H9 (cell line): ENCODE measurements around the gene PLEKHA1. TPM values are rescaled to one million over a fixed set of nuclear protein-coding genes. Genes with fewer than 3 reads are reported as not detected.

Source experiments
- DNase-seq: peaks from one replicate; pipeline ENCODE4 v3.0.0-alpha.2; 2017
- H2AFZ ChIP-seq: one replicate; pipeline ENCODE4 v1.6.1; 2013; ENCODE audit warnings: mild to moderate bottlenecking, low read length, control low read depth, moderate library complexity
- H2AK5ac ChIP-seq: 2 replicates; pipeline ENCODE4 v1.6.1; 2013; ENCODE audit warnings: low read length, control low read depth, mixed read lengths; ENCODE audit not compliant: insufficient read length
- H2BK120ac ChIP-seq: one replicate; pipeline ENCODE4 v1.6.1; 2013; ENCODE audit warnings: low read depth, mild to moderate bottlenecking, low read length, control low read depth, inconsistent platforms; ENCODE audit not compliant: poor library complexity, severe bottlenecking
- H2BK12ac ChIP-seq: 2 replicates; pipeline ENCODE4 v1.6.1; 2013; ENCODE audit warnings: low read length, control low read depth, mixed read lengths, low read depth; ENCODE audit not compliant: insufficient read length
- H2BK15ac ChIP-seq: 2 replicates; pipeline ENCODE4 v1.6.1; 2013; ENCODE audit warnings: low read depth, low read length, control low read depth
- H2BK20ac ChIP-seq: one replicate; pipeline ENCODE4 v1.6.1; 2013; ENCODE audit warnings: low read depth, mild to moderate bottlenecking, low read length, control low read depth, inconsistent platforms; ENCODE audit not compliant: poor library complexity, severe bottlenecking
- H2BK5ac ChIP-seq: 2 replicates; pipeline ENCODE4 v1.6.1; 2013; ENCODE audit warnings: low read length, control low read depth, mixed read lengths; ENCODE audit not compliant: insufficient read length
- H3K14ac ChIP-seq: 2 replicates; pipeline ENCODE4 v1.6.1; 2013; ENCODE audit warnings: low read length, control low read depth; ENCODE audit not compliant: insufficient read depth
- H3K18ac ChIP-seq: 2 replicates; pipeline ENCODE4 v1.6.1; 2013; ENCODE audit warnings: low read depth, mild to moderate bottlenecking, mixed read lengths, low read length, control low read depth; ENCODE audit not compliant: insufficient read length
- H3K23ac ChIP-seq: 2 replicates; pipeline ENCODE4 v1.6.1; 2013; ENCODE audit warnings: low read length, control low read depth, mixed read lengths, low read depth; ENCODE audit not compliant: insufficient read length
- H3K23me2 ChIP-seq: 2 replicates; pipeline ENCODE4 v1.6.1; 2013; ENCODE audit warnings: low read depth, mild to moderate bottlenecking, mixed read lengths, low read length, control low read depth; ENCODE audit not compliant: insufficient read length, poor library complexity, severe bottlenecking
- H3K27ac ChIP-seq: 2 replicates; pipeline ENCODE4 v1.5.1; 2013; ENCODE audit warnings: low read length, control low read depth, mixed read lengths, low read depth; ENCODE audit not compliant: insufficient read length
- H3K27me3 ChIP-seq: 2 replicates; pipeline ENCODE4 v1.6.1; 2013; ENCODE audit warnings: low read length, control low read depth, inconsistent platforms; ENCODE audit not compliant: insufficient read depth
- H3K4ac ChIP-seq: 2 replicates; pipeline ENCODE4 v1.6.1; 2013; ENCODE audit warnings: low read depth, mild to moderate bottlenecking, control low read depth, inconsistent platforms, low read length, moderate library complexity
- H3K4me1 ChIP-seq: 2 replicates; pipeline ENCODE4 v1.6.1; 2013; ENCODE audit warnings: low read length, control low read depth, inconsistent platforms; ENCODE audit not compliant: insufficient read depth
- H3K4me2 ChIP-seq: 2 replicates; pipeline ENCODE4 v1.6.1; 2013; ENCODE audit warnings: low read length, control low read depth, mixed read lengths; ENCODE audit not compliant: insufficient read length, insufficient read depth
- H3K56ac ChIP-seq: 2 replicates; pipeline ENCODE4 v1.6.1; 2013; ENCODE audit warnings: low read depth, mild to moderate bottlenecking, mixed read lengths, low read length, control low read depth; ENCODE audit not compliant: insufficient read length
- H3K79me1 ChIP-seq: 2 replicates; pipeline ENCODE4 v1.6.1; 2013; ENCODE audit warnings: low read depth, mild to moderate bottlenecking, moderate library complexity, low read length, control low read depth, inconsistent platforms; ENCODE audit not compliant: insufficient read depth, poor library complexity, severe bottlenecking
- H3K79me2 ChIP-seq: 2 replicates; pipeline ENCODE4 v1.6.1; 2013; ENCODE audit warnings: low read length, control low read depth, inconsistent platforms; ENCODE audit not compliant: insufficient read depth
- H3K9ac ChIP-seq: 2 replicates; pipeline ENCODE4 v1.6.1; 2013; ENCODE audit warnings: low read length, control low read depth, mixed read lengths; ENCODE audit not compliant: insufficient read length; ENCODE audit errors: extremely low read depth
- H3K9me3 ChIP-seq: one replicate; pipeline ENCODE4 v1.6.1; 2013; ENCODE audit warnings: low read depth, low read length, inconsistent platforms; ENCODE audit not compliant: control insufficient read depth
- H3T11ph ChIP-seq: one replicate; pipeline ENCODE4 v1.6.1; 2013; ENCODE audit warnings: mild to moderate bottlenecking, low read length, control low read depth, inconsistent platforms
- H4K20me1 ChIP-seq: one replicate; pipeline ENCODE4 v1.6.1; 2013; ENCODE audit not compliant: control insufficient read depth, insufficient read length, insufficient read depth
- H4K5ac ChIP-seq: 2 replicates; pipeline ENCODE4 v1.6.1; 2013; ENCODE audit warnings: low read depth, mild to moderate bottlenecking, mixed read lengths, low read length, control low read depth; ENCODE audit not compliant: insufficient read length
- H4K8ac ChIP-seq: replicated peaks from 2 replicates; pipeline ENCODE4 v1.6.1; 2013; ENCODE audit warnings: low read length, control low read depth, mixed read lengths, low read depth; ENCODE audit not compliant: insufficient read length
- H4K91ac ChIP-seq: 2 replicates; pipeline ENCODE4 v1.6.1; 2013; ENCODE audit warnings: low read depth, mild to moderate bottlenecking, moderate library complexity, mixed read lengths, low read length, control low read depth; ENCODE audit not compliant: insufficient read length
- H3K27ac Mint-ChIP-seq, 3 experiments: 2 replicates in 2 of 3; 3 replicates in 1 of 3; pipeline ENCODE4 v1.8.0; 2020 to 2021; ENCODE audit warnings: mixed read lengths in 3 of 3, mild to moderate bottlenecking in 1 of 3, moderate library complexity in 1 of 3
- H3K27me3 Mint-ChIP-seq: 2 replicates; pipeline ENCODE4 v1.8.0; 2021; ENCODE audit warnings: low read depth, mild to moderate bottlenecking, moderate library complexity, mixed read lengths
- H3K36me3 Mint-ChIP-seq, 3 experiments: 2 replicates in 2 of 3; 3 replicates in 1 of 3; pipeline ENCODE4 v1.8.0; 2020 to 2021; ENCODE audit warnings: low read depth in 3 of 3, mixed read lengths in 3 of 3; ENCODE audit not compliant: insufficient read depth in 1 of 3
- H3K4me1 Mint-ChIP-seq, 2 experiments: 2 replicates each; pipeline ENCODE4 v1.8.0; 2020; ENCODE audit warnings: mixed read lengths in 2 of 2
- H3K4me3 Mint-ChIP-seq, 2 experiments: 2 replicates in 1 of 2; 3 replicates in 1 of 2; pipeline ENCODE4 v1.8.0; 2020 to 2021; ENCODE audit warnings: mild to moderate bottlenecking in 2 of 2, mixed read lengths in 2 of 2, moderate library complexity in 1 of 2
- H3K9me3 Mint-ChIP-seq, 2 experiments: 2 replicates in 1 of 2; 3 replicates in 1 of 2; pipeline ENCODE4 v1.8.0; 2020; ENCODE audit warnings: mild to moderate bottlenecking in 2 of 2, mixed read lengths in 2 of 2, moderate library complexity in 1 of 2
- WGBS: extraction: QIAGEN DNeasy Blood & Tissue Kit; methylation state at CpG from one replicate; pipeline ENCODE4 v1.1.7; 2013; ENCODE audit warnings: missing lambda C conversion rate, low lambda C conversion rate, mixed read lengths; ENCODE audit not compliant: insufficient read length; ENCODE audit errors: extremely low coverage; 5-methylcytosine and 5-hydroxymethylcytosine counted together
- total RNA-seq: library from RNA; stranded (reverse); gene quantifications from 2 replicates; pipeline ENCODE4 v1.2.1, GENCODE V29; 2021
- TF ChIP-seq, protein P1 (sequence below): fragments of 200-600 bp; sonication (generic); conservative IDR thresholded peaks from 3 replicates; pipeline ENCODE4 v1.8.0; 2021; ENCODE audit warnings: antibody characterized with exemption, mild to moderate bottlenecking

The PLEKHA1 gene
- total RNA-seq, 1 experiment from 2014 or later: 32.7 TPM

DNA sequence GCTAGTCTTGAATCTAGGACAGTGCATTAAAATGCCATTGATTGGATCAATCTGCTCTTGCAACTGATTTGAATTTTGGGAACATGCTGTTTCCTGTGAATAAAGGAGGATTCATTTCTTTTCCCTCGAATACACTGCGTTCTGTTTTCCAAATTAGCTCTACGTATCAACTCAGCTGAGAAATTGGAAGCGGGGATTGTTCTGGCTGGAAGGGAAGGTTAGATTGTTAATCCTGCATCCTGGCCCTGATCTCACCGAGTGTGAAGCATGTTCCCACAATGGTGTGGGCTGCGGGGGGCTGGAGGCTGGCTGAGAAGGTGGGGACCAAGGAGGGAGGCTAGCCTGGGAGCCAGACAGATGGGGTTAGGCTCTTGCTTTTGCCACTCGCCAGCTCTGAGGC is 104.5 kb downstream of the PLEKHA1 start:
- Histone ChIP-seq H4K8ac (no peak overlapping the region), H2BK20ac (no peak overlapping the region), H2BK120ac (no peak overlapping the region), H3K79me1 (no peaks in the 10 kb centered on the region), H3K27me3 (no peaks in the 10 kb centered on the region), H3K14ac (no peak overlapping the region), H3K23ac (no peak overlapping the region), H2BK12ac (no peak overlapping the region), H2BK5ac (no peak overlapping the region), H3K18ac (no peak overlapping the region), H3K79me2 (no peaks in the 10 kb centered on the region), H3K23me2 (no peaks in the 10 kb centered on the region), H3K9me3 (peaks cover 8% of the 10 kb centered on the region), H2AK5ac (no peak overlapping the region), H3K4ac (no peak overlapping the region), H3K4me2 (no peak overlapping the region), H3K9ac (no peak overlapping the region), H2AFZ (no peak overlapping the region), H4K20me1 (no peaks in the 10 kb centered on the region), H3K27ac (no peak overlapping the region), H4K5ac (no peak overlapping the region), H3K4me1 (peaks cover 11% of the 10 kb centered on the region), H4K91ac (no peak overlapping the region), H2BK15ac (no peak overlapping the region), H3K56ac (no peak overlapping the region), H3T11ph (no peak overlapping the region)
- TF ChIP-seq, protein P1, sequence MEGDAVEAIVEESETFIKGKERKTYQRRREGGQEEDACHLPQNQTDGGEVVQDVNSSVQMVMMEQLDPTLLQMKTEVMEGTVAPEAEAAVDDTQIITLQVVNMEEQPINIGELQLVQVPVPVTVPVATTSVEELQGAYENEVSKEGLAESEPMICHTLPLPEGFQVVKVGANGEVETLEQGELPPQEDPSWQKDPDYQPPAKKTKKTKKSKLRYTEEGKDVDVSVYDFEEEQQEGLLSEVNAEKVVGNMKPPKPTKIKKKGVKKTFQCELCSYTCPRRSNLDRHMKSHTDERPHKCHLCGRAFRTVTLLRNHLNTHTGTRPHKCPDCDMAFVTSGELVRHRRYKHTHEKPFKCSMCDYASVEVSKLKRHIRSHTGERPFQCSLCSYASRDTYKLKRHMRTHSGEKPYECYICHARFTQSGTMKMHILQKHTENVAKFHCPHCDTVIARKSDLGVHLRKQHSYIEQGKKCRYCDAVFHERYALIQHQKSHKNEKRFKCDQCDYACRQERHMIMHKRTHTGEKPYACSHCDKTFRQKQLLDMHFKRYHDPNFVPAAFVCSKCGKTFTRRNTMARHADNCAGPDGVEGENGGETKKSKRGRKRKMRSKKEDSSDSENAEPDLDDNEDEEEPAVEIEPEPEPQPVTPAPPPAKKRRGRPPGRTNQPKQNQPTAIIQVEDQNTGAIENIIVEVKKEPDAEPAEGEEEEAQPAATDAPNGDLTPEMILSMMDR: no peak
- Mint-ChIP-seq H3K27me3 (peaks cover 3% of the 10 kb centered on the region), H3K9me3 (peaks cover 10 to 12% of the 10 kb centered on the region in 2 experiments), H3K4me1 (peaks cover 47 to 50% of the 10 kb centered on the region in 2 experiments), H3K36me3 (peaks cover 6 to 12% (median 6%) of the 10 kb centered on the region in 3 experiments; a peak in 6 of 7 replicates), H3K4me3 (no peak overlapping the region), H3K27ac (peak overlapping the region in 1 of 3 experiments; percentile 18; a peak in 1 of 7 replicates)
- no peak for DNase-seq
- no CpG with 5 or more reads among the region's 7 CpGs for WGBS
